ENCODE data around the gene JAG1.

- no peak for TF ChIP-seq SUZ12 (IDR thresholded peaks at IDR 0.05; ENCODE audit: extremely low read depth, insufficient read depth, insufficient read length)
- TF ChIP-seq YY1 (IDR thresholded peaks at IDR 0.05; ENCODE audit: insufficient read depth, insufficient read length) = no peak
- no peak for TF ChIP-seq ZNF274 (IDR thresholded peaks at IDR 0.05; ENCODE audit: low read depth, low read length)
These were observed 70.4 kb downstream of the JAG1 start for GRCh38 chr20:10603378-10603777.

Measured in NT2/D1 (cell line).